ENCODE results near the gene LAMP1.
"Not testable (repeated sequence)": the region's sequence is repeated elsewhere in the genome, so short reads cannot be mapped to it uniquely, and the experiment has no call there.

LAMP1 gene

GRCh38 chr13:113283904-113284303 is 13.1 kb upstream of the LAMP1 start:
- no peaks in the 10 kb centered on the region for H3K9me3 Mint-ChIP-seq
- H3K4me1 Mint-ChIP-seq: no peaks in the 10 kb centered on the region
- ATAC-seq (no peak), DNase-seq (no peak)
- H3K27me3 Mint-ChIP-seq: peaks cover 44% of the 10 kb centered on the region
- no peak overlapping the region for H3K4me3 Mint-ChIP-seq
- no peak overlapping the region for H3K27ac Mint-ChIP-seq

DNA sequence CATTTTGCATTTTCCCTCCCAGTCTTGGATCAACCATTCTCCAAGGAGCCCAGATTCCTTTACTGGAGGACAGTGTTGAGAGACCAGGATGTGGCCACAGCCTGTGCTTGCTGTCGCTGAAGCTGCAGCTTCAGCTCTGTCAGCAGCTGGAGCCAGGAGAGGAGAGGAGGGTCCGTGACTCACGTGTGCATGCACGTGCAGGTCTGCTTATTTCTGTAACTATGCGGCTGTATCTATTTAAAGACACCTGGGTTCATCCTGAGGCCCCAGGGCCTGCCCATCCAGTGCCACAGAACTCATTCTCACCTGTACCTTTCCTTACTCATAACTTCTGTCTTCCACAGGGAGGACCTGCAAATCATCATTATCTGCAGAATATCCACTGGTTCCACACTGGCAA is 8.2 kb upstream of the LAMP1 start:
- ATAC-seq: no peak
- H3K4me3 Mint-ChIP-seq: no peak overlapping the region
- no peaks in the 10 kb centered on the region for H3K9me3 Mint-ChIP-seq
- H3K27me3 Mint-ChIP-seq: peaks cover 76% of the 10 kb centered on the region
- peaks cover 11% of the 10 kb centered on the region for H3K4me1 Mint-ChIP-seq
- H3K27ac Mint-ChIP-seq: no peak overlapping the region
- no peak for DNase-seq

GRCh38 chr13:113291129-113291528 is 5.9 kb upstream of the LAMP1 start:
- no peaks in the 10 kb centered on the region for H3K9me3 Mint-ChIP-seq
- peaks cover 75% of the 10 kb centered on the region for H3K27me3 Mint-ChIP-seq
- no peak overlapping the region for H3K27ac Mint-ChIP-seq
- peak overlapping the region; percentile 8 to 44 for H3K4me3 Mint-ChIP-seq
- H3K4me1 Mint-ChIP-seq: peaks cover 11% of the 10 kb centered on the region
- ATAC-seq (no peak), DNase-seq (no peak)

GRCh38 chr13:113292021-113292862 is 4.8 kb upstream of the LAMP1 start:
- Mint-ChIP-seq H3K4me3 (peak overlapping the region; percentile 66 to 77), H3K27ac (peak overlapping the region; percentile 2 to 84), H3K27me3 (peaks cover 69% of the 10 kb centered on the region), H3K9me3 (no peaks in the 10 kb centered on the region), H3K4me1 (peaks cover 20% of the 10 kb centered on the region)
- peak; percentile 7 to 17 for DNase-seq
- no peak for ATAC-seq

- H3K9me3 Mint-ChIP-seq: no peaks in the 10 kb centered on the region
- H3K27ac Mint-ChIP-seq: no peak overlapping the region
- H3K4me1 Mint-ChIP-seq: peaks cover 33% of the 10 kb centered on the region
- no peak overlapping the region for H3K4me3 Mint-ChIP-seq
- ATAC-seq (no peak), DNase-seq (no peak)
- peaks cover 58% of the 10 kb centered on the region for H3K27me3 Mint-ChIP-seq
These were observed 3.4 kb upstream of the LAMP1 start for GRCh38 chr13:113293686-113294085.

GRCh38 chr13:113295776-113296175 is 1.3 kb upstream of the LAMP1 start:
- no peak for ATAC-seq
- peak overlapping the region; percentile 87 to 97 for H3K4me3 Mint-ChIP-seq
- H3K4me1 Mint-ChIP-seq: peaks cover 37% of the 10 kb centered on the region
- DNase-seq: no peak
- H3K27ac Mint-ChIP-seq: peak overlapping the region in 1 of 2 donors; percentile 100
- H3K9me3 Mint-ChIP-seq: no peaks in the 10 kb centered on the region
- peaks cover 37% of the 10 kb centered on the region for H3K27me3 Mint-ChIP-seq

DNA sequence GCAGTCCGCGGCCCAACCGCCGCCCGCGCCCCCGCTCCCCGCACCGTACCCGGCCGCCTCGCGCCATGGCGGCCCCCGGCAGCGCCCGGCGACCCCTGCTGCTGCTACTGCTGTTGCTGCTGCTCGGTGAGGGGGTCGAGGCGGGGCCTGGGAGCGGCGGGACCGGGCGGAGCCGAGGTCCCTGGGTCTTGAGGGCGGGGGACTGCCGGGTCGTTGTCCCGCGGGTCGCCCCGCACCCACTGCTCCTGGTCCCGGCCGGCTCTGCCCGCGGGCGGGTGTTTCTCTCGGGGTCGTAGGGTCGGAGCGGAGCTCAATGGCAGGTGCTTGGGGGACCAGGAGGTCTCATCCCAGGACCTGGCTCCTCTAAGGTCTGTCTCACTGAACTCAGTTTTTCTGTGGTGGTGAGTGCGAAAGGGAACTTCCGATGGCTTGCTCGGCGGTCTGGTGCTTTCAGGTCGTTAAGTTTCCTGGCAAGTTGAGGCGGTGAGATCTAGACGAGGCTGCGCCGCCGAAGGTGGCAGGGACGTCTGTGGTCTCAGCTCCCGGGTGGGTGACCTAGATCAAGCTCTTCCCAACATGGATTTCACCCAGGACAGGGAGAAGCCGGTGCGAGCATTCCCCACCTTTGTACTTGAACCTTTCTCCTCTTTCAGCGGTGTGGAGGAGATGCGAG is 467 bp downstream of the LAMP1 start:
- peak; percentile 79 for ATAC-seq
- Mint-ChIP-seq H3K27ac (peak overlapping the region; percentile 97 to 99), H3K27me3 (peaks cover 20% of the 10 kb centered on the region), H3K4me1 (peaks cover 33% of the 10 kb centered on the region), H3K4me3 (peak overlapping the region; percentile 91 to 95), H3K9me3 (no peaks in the 10 kb centered on the region)
- peak; percentile 63 to 69 for DNase-seq

DNA sequence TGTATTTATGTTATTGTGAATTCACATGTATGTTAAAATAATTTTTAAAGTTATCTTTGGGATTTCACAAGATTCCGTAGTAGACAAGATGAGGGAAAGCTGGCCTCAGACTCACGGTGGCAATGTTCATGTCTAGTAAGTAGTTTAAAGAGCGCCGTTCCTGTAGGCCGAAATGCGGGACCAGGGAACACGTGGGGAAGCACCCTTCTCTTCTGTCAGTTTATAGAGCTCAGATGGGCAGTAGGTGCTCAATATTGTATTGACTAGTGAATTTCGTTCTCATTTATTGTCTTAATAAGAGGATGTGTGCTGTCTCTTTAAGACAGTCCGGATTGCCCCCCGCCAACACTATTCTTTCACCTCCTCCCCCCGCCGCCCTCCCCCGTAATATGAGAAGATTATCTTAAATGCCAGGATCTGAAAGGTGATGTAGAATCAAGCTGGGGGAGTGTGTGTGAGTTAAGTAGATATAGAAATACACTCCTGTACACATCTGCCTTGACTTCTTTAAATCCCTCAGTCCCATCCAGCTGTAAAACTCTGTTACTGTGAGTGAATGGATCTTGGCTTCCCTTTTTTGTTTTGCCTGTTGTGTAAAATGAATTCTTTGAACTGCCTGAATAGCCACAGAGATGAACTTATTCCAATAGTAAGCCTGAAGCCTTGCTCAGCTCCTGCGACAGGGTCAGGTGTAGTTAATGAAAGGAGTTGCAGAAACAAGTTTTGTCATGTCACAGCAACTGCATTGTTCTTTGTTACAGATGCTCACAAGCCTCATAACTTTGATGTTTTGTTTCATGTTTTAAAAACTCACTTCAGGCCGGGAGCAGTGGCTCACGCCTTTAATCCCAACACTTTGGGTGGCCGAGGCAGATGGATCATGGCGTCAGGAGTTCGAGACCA is 1.3 kb downstream of the LAMP1 start:
- Mint-ChIP-seq H3K27ac (peak overlapping the region; percentile 97 to 99), H3K4me1 (peaks cover 37% of the 10 kb centered on the region), H3K27me3 (peaks cover 13% of the 10 kb centered on the region), H3K9me3 (no peaks in the 10 kb centered on the region), H3K4me3 (peak overlapping the region; percentile 91 to 95)
- no peak for ATAC-seq
- no peak for DNase-seq

- H3K27me3 Mint-ChIP-seq: no peaks in the 10 kb centered on the region
- ATAC-seq: no peak
- no peak for DNase-seq
- H3K4me1 Mint-ChIP-seq: peaks cover 43% of the 10 kb centered on the region
- H3K4me3 Mint-ChIP-seq: no peak overlapping the region
- H3K9me3 Mint-ChIP-seq: no peaks in the 10 kb centered on the region
- H3K27ac Mint-ChIP-seq: peak overlapping the region in 1 of 2 donors; percentile 54
These were observed 2.9 kb downstream of the LAMP1 start for GRCh38 chr13:113299951-113300350.

- Mint-ChIP-seq H3K4me1 (peaks cover 28% of the 10 kb centered on the region), H3K4me3 (no peak overlapping the region)
- no peak for DNase-seq
These were observed 5.9 kb downstream of the LAMP1 start for GRCh38 chr13:113302986-113303385.

DNA sequence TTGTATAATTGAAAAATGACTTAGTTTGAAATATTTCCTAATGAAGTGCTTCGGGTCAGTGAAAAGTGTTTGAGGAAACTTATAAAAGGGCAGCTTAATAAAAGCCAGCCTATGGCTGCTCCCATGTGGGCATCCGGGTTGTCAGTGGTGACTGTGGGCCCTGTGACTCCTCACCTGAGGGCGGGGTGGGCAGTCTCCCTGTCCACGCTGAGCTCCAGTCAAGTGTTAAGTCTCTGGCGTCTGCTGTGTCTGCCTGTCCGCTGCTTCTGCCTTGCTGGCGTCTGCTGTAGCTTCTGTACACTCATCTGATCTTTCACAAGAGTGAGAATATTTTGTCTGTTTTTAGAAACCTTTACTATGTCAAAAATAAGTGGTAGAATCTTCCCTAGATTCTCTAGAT is 7.1 kb downstream of the LAMP1 start:
- no peak for ATAC-seq
- peak overlapping the region in 1 of 2 donors; percentile 74 for H3K27ac Mint-ChIP-seq
- no peaks in the 10 kb centered on the region for H3K9me3 Mint-ChIP-seq
- no peak for DNase-seq
- H3K4me1 Mint-ChIP-seq: peaks cover 19% of the 10 kb centered on the region
- no peak overlapping the region for H3K4me3 Mint-ChIP-seq
- no peaks in the 10 kb centered on the region for H3K27me3 Mint-ChIP-seq

More at GRCh38 chr13:113302986-113303385, 5.9 kb downstream of the LAMP1 start:
- Mint-ChIP-seq H3K27ac (no peak overlapping the region), H3K9me3 (no peaks in the 10 kb centered on the region), H3K27me3 (no peaks in the 10 kb centered on the region)
- ATAC-seq: no peak

GRCh38 chr13:113305208-113305607 is 8.2 kb downstream of the LAMP1 start:
- Mint-ChIP-seq H3K9me3 (no peaks in the 10 kb centered on the region), H3K4me1 (peaks cover 19% of the 10 kb centered on the region), H3K27ac (peak overlapping the region in 1 of 2 donors; percentile 19), H3K27me3 (no peaks in the 10 kb centered on the region), H3K4me3 (no peak overlapping the region)
- DNase-seq (no peak), ATAC-seq (no peak)

DNA sequence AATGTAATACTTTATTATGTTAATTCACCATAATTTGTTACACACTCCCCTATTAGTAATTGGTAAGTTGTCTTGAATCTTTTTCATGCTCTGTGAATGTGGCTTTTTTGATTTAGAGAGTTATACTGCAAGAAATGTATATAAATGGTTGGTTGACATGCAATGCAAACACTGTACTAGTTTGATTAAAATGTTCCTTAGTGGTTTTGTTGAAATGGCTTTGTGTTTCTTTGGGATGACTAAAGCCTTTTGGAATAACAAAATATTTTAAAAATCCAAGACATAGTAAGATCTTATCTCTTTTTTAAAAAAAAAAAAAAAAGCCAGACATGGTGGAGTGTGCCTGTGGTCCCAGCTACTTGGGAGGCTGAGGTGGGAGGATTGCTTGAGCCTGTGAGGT is 10.5 kb downstream of the LAMP1 start:
- Mint-ChIP-seq H3K9me3 (no peaks in the 10 kb centered on the region), H3K4me1 (peaks cover 13% of the 10 kb centered on the region), H3K27ac (peak overlapping the region in 1 of 2 donors; percentile 16), H3K27me3 (no peaks in the 10 kb centered on the region), H3K4me3 (no peak overlapping the region)
- DNase-seq: no peak
- ATAC-seq: no peak

GRCh38 chr13:113309473-113309872 is 12.4 kb downstream of the LAMP1 start:
- no peak for DNase-seq
- H3K27ac Mint-ChIP-seq: no peak overlapping the region
- ATAC-seq: no peak
- no peaks in the 10 kb centered on the region for H3K9me3 Mint-ChIP-seq
- peaks cover 8% of the 10 kb centered on the region for H3K4me1 Mint-ChIP-seq
- no peak overlapping the region for H3K4me3 Mint-ChIP-seq
- H3K27me3 Mint-ChIP-seq: no peaks in the 10 kb centered on the region

DNA sequence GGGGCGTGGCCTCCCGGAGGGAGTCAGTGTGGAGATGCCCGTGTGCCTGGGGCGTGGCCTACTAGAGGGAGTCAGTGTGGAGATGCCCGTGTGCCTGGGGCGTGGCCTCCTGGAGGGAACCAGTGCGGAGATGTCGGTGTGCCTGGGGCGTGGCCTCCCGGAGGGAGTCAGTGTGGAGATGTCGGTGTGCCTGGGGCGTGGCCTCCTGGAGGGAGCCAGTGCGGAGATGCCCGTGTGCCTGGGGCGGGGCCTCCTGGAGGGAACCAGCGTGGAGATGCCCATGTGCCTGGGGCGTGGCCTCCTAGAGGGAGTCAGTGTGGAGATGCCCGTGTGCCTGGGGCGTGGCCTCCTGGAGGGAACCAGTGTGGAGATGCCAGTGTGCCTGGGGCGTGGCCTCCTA is 17.1 kb downstream of the LAMP1 start:
- not testable (repeated sequence) for ATAC-seq, H3K27ac Mint-ChIP-seq, H3K27me3 Mint-ChIP-seq, H3K4me3 Mint-ChIP-seq, H3K9me3 Mint-ChIP-seq, DNase-seq
- H3K4me1 Mint-ChIP-seq: peaks cover 11% of the 10 kb centered on the region
